K562 (cell line): ENCODE results near the gene UBXN11. TPM values are rescaled to one million over a fixed set of nuclear protein-coding genes. Genes with fewer than 3 reads are reported as not detected.

Experiments used
- BCL6 ChIP-seq: fragments of 250-450 bp; sonication (Bioruptor Pico); IDR thresholded peaks from 2 replicates; pipeline ENCODE4 v1.4.0; 2020
- CAMTA2 ChIP-seq: fragments of 250-450 bp; sonication (Bioruptor Pico); conservative IDR thresholded peaks from 2 replicates; pipeline ENCODE4 v1.5.1; 2022
- CREM ChIP-seq: IDR thresholded peaks from 2 replicates; pipeline ENCODE4 v1.6.1; 2014; ENCODE audit warnings: antibody characterized with exemption, low read depth
- ELF2 ChIP-seq: fragments of 250-450 bp; sonication (Bioruptor Pico); IDR thresholded peaks from 2 replicates; pipeline ENCODE4 v1.5.0; 2021; ENCODE audit warnings: mild to moderate bottlenecking
- ESRRB ChIP-seq: fragments of 250-450 bp; sonication (Bioruptor Pico); IDR thresholded peaks from 2 replicates; pipeline ENCODE4 v1.5.0; 2020; ENCODE audit warnings: mild to moderate bottlenecking, moderate library complexity, borderline replicate concordance
- ETV1 ChIP-seq: fragments of 450-650 bp; conservative IDR thresholded peaks from 2 replicates; pipeline ENCODE4 v1.6.1; 2016; ENCODE audit warnings: missing genetic modification characterization, control low read depth, low read depth, missing compliant biosample characterization
- EWSR1 ChIP-seq: fragments of 450-650 bp; IDR thresholded peaks from 2 replicates; pipeline ENCODE4 v1.6.1; 2018; ENCODE audit warnings: borderline replicate concordance, mild to moderate bottlenecking, low read depth, moderate library complexity; ENCODE audit not compliant: partially characterized antibody
- HMG20A ChIP-seq: fragments of 450-650 bp; formaldehyde crosslinking; conservative IDR thresholded peaks from 2 replicates; pipeline ENCODE4 v1.4.0; 2020; ENCODE audit warnings: mild to moderate bottlenecking, mixed read lengths
- ILF3 ChIP-seq: fragments of 450-650 bp; IDR thresholded peaks from 2 replicates; pipeline ENCODE4 v1.6.1; 2018; ENCODE audit warnings: antibody characterized with exemption, mild to moderate bottlenecking, moderate library complexity, borderline replicate concordance
- PHF20 ChIP-seq: fragments of 450-650 bp; IDR thresholded peaks from 2 replicates; pipeline ENCODE4 v1.6.1; 2018; ENCODE audit not compliant: partially characterized antibody
- RAD21 ChIP-seq, 2 experiments: fragments of 250-450 bp in 1 of 2; fragments of 450-650 bp in 1 of 2; sonication (Bioruptor Pico) in 1 of 2; formaldehyde crosslinking in 1 of 2; IDR thresholded peaks in 1 of 2; conservative IDR thresholded peaks in 1 of 2; 2 replicates each; pipeline versions ENCODE4 v1.4.0 to v1.8.0; 2020 to 2022; ENCODE audit warnings: mild to moderate bottlenecking in 2 of 2, moderate library complexity in 1 of 2
- RBM39 ChIP-seq: fragments of 200-400 bp; formaldehyde crosslinking; optimal IDR thresholded peaks from 2 replicates; pipeline ENCODE3; 2018; ENCODE audit warnings: low read depth, low read length
- TCF7 ChIP-seq: sonication (generic); IDR thresholded peaks from 2 replicates; pipeline ENCODE4 v1.6.1; 2016; ENCODE audit warnings: antibody characterized with exemption, borderline replicate concordance
- ZBED1 ChIP-seq: IDR thresholded peaks from 2 replicates; pipeline ENCODE4 v1.6.1; 2014
- ZNF12 ChIP-seq: sonication (generic); formaldehyde crosslinking; IDR thresholded peaks from 2 replicates; pipeline ENCODE4 v1.4.0; 2020; ENCODE audit warnings: mild to moderate bottlenecking, missing genetic modification reagents
- ZNF184 ChIP-seq: sonication (generic); formaldehyde crosslinking; IDR thresholded peaks from 2 replicates; pipeline ENCODE4 v1.5.0; 2020; ENCODE audit warnings: missing genetic modification reagents
- ZNF280A ChIP-seq: fragments of 450-650 bp; IDR thresholded peaks from 2 replicates; pipeline ENCODE4 v1.6.1; 2018; ENCODE audit warnings: mild to moderate bottlenecking, low read depth; ENCODE audit not compliant: partially characterized antibody
- ZNF408 ChIP-seq: fragments of 250-450 bp; sonication (Bioruptor Pico); IDR thresholded peaks from 2 replicates; pipeline ENCODE4 v1.4.0; 2020; ENCODE audit warnings: low read depth, mild to moderate bottlenecking, moderate library complexity
- ZNF444 ChIP-seq: fragments of 250-450 bp; sonication (Bioruptor Pico); IDR thresholded peaks from 2 replicates; pipeline ENCODE4 v1.4.0; 2020; ENCODE audit warnings: mild to moderate bottlenecking, moderate library complexity
- ZNF589 ChIP-seq: fragments of 200-800 bp; sonication (Bioruptor generic); IDR thresholded peaks from 2 replicates; pipeline ENCODE4 v1.6.1; 2016; ENCODE audit warnings: low read depth, missing genetic modification characterization, missing compliant biosample characterization
- polyA plus RNA-seq, 8 experiments: library from polyadenylated mRNA; depleted of rRNA in 4 of 8; stranded (reverse) in 5 of 8; unstranded in 3 of 8; fragments of >200 nt; fragmentation: Nextera tagmentation in 2 of 8; fragmentation: Illumina TruSeq in 1 of 8; extraction: Ambion mirVana in 2 of 8; extraction: Trizol in 1 of 8; gene quantifications; 2 replicates each; pipeline versions ENCODE4 v1.2.1 to v1.2.3, GENCODE V29; 2011 to 2014; ENCODE audit warnings: inconsistent platforms in 1 of 8, missing spikeins in 1 of 8
- total RNA-seq, 7 experiments: library from RNA; depleted of rRNA in 6 of 7; stranded (reverse); fragments of >200 nt in 6 of 7; fragmentation: Illumina TruSeq in 2 of 7; extraction: Trizol in 2 of 7; gene quantifications; 2 replicates each; pipeline versions ENCODE4 v1.2.1 to v1.2.3, GENCODE V29; 2011 to 2021; ENCODE audit warnings: low replicate concordance in 1 of 7
- TF ChIP-seq, protein P1 (sequence below): fragments of 250-450 bp; sonication (Bioruptor Pico); IDR thresholded peaks from 2 replicates; pipeline ENCODE4 v1.5.0; 2021; ENCODE audit warnings: mild to moderate bottlenecking, borderline replicate concordance
- TF ChIP-seq, protein P2 (sequence below): sonication (generic); formaldehyde crosslinking; IDR thresholded peaks from 2 replicates; pipeline ENCODE4 v1.8.1; 2022; ENCODE audit warnings: missing genetic modification reagents
- TF ChIP-seq, protein P3 (sequence below): sonication (generic); formaldehyde crosslinking; IDR thresholded peaks from 2 replicates; pipeline ENCODE4 v1.8.0; 2023; ENCODE audit warnings: mild to moderate bottlenecking, missing genetic modification reagents

UBXN11 gene
- total and polyA plus RNA-seq, 9 of the 15 experiments (the other 6 are each of a cell fraction or from before 2014, with no cell fraction given), result 0.48 to 34.3 (median 11.3) TPM

DNA sequence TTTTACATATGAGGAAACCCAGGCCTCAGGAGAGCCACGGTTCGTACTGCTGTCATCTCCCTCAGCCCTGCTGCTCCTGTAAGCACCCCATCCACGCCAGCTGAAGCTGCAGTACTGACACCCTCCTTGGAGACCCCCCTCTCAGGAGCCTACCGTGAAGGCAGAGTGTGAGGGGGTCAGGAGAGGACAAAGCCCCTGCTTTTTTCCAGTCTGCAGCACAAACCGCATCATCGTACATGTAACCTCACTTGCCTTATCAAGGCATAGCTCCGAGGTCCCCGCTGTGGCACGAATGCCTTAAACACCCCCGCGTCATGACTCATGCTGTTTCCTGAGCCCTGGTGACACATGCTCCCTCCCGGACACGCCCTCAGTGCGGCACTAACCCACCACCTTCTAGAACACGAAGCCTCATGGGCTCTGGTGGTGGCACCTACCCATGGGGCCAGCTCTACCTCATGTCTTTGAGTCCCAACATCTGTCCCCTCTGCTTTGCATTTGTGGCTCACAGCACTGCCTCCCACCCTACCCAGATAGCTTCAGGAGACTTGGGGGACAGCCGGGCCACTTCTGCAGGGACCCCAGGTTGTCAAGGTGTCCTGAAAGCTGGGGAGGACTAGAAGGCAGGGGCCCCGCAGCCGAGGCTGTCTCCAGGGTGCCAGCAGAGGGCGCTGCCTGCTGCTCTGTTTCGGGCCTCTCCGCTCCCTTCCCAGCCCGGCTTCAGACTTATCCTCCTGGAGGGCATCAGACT lies 21.7 kb downstream of the UBXN11 start (continued):
- TF ChIP-seq, protein P1, sequence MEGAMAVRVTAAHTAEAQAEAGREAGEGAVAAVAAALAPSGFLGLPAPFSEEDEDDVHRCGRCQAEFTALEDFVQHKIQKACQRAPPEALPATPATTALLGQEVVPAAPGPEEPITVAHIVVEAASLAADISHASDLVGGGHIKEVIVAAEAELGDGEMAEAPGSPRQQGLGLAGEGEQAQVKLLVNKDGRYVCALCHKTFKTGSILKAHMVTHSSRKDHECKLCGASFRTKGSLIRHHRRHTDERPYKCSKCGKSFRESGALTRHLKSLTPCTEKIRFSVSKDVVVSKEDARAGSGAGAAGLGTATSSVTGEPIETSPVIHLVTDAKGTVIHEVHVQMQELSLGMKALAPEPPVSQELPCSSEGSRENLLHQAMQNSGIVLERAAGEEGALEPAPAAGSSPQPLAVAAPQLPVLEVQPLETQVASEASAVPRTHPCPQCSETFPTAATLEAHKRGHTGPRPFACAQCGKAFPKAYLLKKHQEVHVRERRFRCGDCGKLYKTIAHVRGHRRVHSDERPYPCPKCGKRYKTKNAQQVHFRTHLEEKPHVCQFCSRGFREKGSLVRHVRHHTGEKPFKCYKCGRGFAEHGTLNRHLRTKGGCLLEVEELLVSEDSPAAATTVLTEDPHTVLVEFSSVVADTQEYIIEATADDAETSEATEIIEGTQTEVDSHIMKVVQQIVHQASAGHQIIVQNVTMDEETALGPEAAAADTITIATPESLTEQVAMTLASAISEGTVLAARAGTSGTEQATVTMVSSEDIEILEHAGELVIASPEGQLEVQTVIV, result no peak
- no peak for TF ChIP-seq ILF3
- no peak for TF ChIP-seq TCF7
- no peak; the same call in 1 of the 2 replicates for TF ChIP-seq ZNF12 (CRISPR knock-in tag)
- no peak for TF ChIP-seq ZNF408 (CRISPR knock-in tag)
- no peak for TF ChIP-seq ZNF184 (CRISPR knock-in tag)
- TF ChIP-seq ETV1 (tag), result peak; percentile 68
- TF ChIP-seq ELF2 (CRISPR knock-in tag), result no peak
- TF ChIP-seq, protein P2, sequence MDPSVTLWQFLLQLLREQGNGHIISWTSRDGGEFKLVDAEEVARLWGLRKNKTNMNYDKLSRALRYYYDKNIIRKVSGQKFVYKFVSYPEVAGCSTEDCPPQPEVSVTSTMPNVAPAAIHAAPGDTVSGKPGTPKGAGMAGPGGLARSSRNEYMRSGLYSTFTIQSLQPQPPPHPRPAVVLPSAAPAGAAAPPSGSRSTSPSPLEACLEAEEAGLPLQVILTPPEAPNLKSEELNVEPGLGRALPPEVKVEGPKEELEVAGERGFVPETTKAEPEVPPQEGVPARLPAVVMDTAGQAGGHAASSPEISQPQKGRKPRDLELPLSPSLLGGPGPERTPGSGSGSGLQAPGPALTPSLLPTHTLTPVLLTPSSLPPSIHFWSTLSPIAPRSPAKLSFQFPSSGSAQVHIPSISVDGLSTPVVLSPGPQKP (CRISPR knock-in tag), result no peak
- TF ChIP-seq BCL6 (CRISPR knock-in tag), result no peak
- no peak for TF ChIP-seq ESRRB (CRISPR knock-in tag)
- TF ChIP-seq, protein P3, sequence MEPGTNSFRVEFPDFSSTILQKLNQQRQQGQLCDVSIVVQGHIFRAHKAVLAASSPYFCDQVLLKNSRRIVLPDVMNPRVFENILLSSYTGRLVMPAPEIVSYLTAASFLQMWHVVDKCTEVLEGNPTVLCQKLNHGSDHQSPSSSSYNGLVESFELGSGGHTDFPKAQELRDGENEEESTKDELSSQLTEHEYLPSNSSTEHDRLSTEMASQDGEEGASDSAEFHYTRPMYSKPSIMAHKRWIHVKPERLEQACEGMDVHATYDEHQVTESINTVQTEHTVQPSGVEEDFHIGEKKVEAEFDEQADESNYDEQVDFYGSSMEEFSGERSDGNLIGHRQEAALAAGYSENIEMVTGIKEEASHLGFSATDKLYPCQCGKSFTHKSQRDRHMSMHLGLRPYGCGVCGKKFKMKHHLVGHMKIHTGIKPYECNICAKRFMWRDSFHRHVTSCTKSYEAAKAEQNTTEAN (CRISPR knock-in tag), result peak; percentile 37; the same call in 1 of the 2 replicates
- TF ChIP-seq ZBED1, result 0 out of 2 replicates have a peak, but pooled peaks have one; percentile 24
- TF ChIP-seq PHF20, result no peak
- TF ChIP-seq RAD21 (CRISPR knock-in tag; conservative IDR thresholded peaks at IDR 0.05 in 1 of 2, IDR thresholded peaks at IDR 0.05 in 1 of 2), result peak; percentile 79 to 92
- TF ChIP-seq EWSR1, result no peak
- peak; percentile 91 for TF ChIP-seq CREM
- TF ChIP-seq ZNF444 (CRISPR knock-in tag), result 0 out of 2 replicates have a peak, but pooled peaks have one; percentile 46
- TF ChIP-seq HMG20A (CRISPR knock-in tag), result no peak
- TF ChIP-seq RBM39, result no peak
- TF ChIP-seq ZNF280A, result no peak
- TF ChIP-seq ZNF589 (CRISPR knock-in tag), result peak; percentile 95; the same call in 1 of the 2 replicates
- no peak for TF ChIP-seq CAMTA2 (CRISPR knock-in tag)
